ENCODE data around the gene ATP6V1F. TPM values are rescaled to one million over a fixed set of nuclear protein-coding genes. Genes with fewer than 3 reads are reported as not detected.

Gene ATP6V1F
- total RNA-seq, 1 donor from 2014 or later: 133 TPM

GRCh38 chr7:128859232-128860157, 3.2 kb upstream of the ATP6V1F start:
- Mint-ChIP-seq H3K9me3 (ENCODE audit: unreplicated experiment) (peaks cover 16% of the 10 kb centered on the region), H3K4me3 (ENCODE audit: unreplicated experiment) (no peak overlapping the region), H3K27ac (ENCODE audit: unreplicated experiment) (peak overlapping the region; percentile 59), H3K27me3 (ENCODE audit: unreplicated experiment) (peaks cover 14% of the 10 kb centered on the region), H3K4me1 (ENCODE audit: low read depth, unreplicated experiment) (peaks cover 16% of the 10 kb centered on the region), H3K36me3 (ENCODE audit: unreplicated experiment) (no peaks in the 10 kb centered on the region)
- TF ChIP-seq, protein P1, sequence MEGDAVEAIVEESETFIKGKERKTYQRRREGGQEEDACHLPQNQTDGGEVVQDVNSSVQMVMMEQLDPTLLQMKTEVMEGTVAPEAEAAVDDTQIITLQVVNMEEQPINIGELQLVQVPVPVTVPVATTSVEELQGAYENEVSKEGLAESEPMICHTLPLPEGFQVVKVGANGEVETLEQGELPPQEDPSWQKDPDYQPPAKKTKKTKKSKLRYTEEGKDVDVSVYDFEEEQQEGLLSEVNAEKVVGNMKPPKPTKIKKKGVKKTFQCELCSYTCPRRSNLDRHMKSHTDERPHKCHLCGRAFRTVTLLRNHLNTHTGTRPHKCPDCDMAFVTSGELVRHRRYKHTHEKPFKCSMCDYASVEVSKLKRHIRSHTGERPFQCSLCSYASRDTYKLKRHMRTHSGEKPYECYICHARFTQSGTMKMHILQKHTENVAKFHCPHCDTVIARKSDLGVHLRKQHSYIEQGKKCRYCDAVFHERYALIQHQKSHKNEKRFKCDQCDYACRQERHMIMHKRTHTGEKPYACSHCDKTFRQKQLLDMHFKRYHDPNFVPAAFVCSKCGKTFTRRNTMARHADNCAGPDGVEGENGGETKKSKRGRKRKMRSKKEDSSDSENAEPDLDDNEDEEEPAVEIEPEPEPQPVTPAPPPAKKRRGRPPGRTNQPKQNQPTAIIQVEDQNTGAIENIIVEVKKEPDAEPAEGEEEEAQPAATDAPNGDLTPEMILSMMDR (IDR thresholded peaks at IDR 0.05; ENCODE audit: partially characterized antibody, unreplicated experiment): no peak
- DNase-seq: no peak

GRCh38 chr7:128860158-128861073, 2.2 kb upstream of the ATP6V1F start:
- Mint-ChIP-seq H3K9me3 (ENCODE audit: unreplicated experiment) (peaks cover 16% of the 10 kb centered on the region), H3K4me1 (ENCODE audit: low read depth, unreplicated experiment) (peaks cover 16% of the 10 kb centered on the region), H3K36me3 (ENCODE audit: unreplicated experiment) (no peaks in the 10 kb centered on the region), H3K27ac (ENCODE audit: unreplicated experiment) (peak overlapping the region; percentile 59), H3K27me3 (ENCODE audit: unreplicated experiment) (peaks cover 14% of the 10 kb centered on the region), H3K4me3 (ENCODE audit: unreplicated experiment) (peak overlapping the region; percentile 23)
- TF ChIP-seq, protein P1 (IDR thresholded peaks at IDR 0.05; ENCODE audit: partially characterized antibody, unreplicated experiment): no peak
- no peak for DNase-seq

DNA sequence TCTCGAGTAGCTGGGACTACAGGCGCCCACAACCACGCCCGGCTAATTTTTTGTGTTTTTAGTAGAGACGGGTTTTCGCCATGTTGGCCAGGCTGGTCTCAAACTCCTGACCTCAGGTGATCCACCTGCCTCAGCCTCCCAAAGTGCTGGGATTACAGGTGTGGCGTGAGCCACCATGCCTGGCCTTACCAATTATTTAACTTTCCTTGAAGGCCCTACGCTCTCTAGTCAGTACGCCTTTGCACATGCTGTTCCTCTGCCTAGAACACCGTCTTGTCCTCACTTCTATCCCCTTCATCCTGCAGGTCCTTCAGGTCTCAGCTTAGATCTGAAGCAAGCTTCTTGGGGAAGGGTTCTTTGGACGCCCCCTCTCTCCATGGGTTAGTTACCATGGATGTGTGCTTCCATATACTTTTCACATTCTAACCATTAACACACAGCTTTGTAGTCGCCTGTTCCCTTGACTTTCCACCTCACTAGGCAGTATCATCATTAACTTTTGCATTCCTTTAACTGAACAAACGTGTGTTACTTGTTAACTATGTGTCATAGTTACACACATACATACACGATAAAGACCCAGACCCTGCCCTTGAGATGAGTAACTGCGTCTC, 592 bp upstream of the ATP6V1F start:
- H3K27me3 Mint-ChIP-seq (ENCODE audit: unreplicated experiment): peaks cover 14% of the 10 kb centered on the region
- peak overlapping the region; percentile 99 for H3K27ac Mint-ChIP-seq (ENCODE audit: unreplicated experiment)
- H3K4me3 Mint-ChIP-seq (ENCODE audit: unreplicated experiment): peak overlapping the region; percentile 100
- H3K9me3 Mint-ChIP-seq (ENCODE audit: unreplicated experiment): peaks cover 16% of the 10 kb centered on the region
- DNase-seq: no peak
- TF ChIP-seq, protein P1 (IDR thresholded peaks at IDR 0.05; ENCODE audit: partially characterized antibody, unreplicated experiment): no peak
- H3K36me3 Mint-ChIP-seq (ENCODE audit: unreplicated experiment): no peaks in the 10 kb centered on the region
- peaks cover 16% of the 10 kb centered on the region for H3K4me1 Mint-ChIP-seq (ENCODE audit: low read depth, unreplicated experiment)

DNA sequence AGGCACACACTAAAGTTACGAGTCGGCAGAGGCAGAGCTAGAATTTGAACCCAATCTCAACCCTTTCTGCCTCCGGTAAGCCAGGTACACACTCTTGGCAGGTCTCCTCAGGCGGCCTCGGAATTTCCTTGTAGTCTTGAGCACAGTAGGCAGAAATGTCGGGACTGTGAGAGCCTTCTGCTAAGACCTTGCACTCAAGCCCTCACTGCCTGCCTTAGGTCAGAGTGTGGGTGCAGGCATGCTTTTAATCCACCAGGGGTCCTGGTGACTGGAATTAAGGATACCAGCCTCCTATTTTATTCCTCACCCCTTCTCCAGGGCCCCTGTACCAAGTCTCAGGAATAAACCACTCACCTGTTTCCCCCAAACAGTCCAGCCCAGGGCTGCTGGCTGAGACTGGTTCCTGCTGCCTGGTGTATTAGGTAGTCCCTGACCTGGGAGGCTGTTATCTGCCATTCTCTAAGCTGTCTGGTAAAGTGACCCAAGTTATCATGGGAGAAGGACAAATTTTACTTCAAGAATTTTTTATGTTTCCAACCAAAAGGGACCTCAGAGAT, 855 bp downstream of the ATP6V1F start:
- Mint-ChIP-seq H3K4me3 (ENCODE audit: unreplicated experiment) (peak overlapping the region; percentile 100), H3K27ac (ENCODE audit: unreplicated experiment) (peak overlapping the region; percentile 28), H3K27me3 (ENCODE audit: unreplicated experiment) (peaks cover 19% of the 10 kb centered on the region), H3K9me3 (ENCODE audit: unreplicated experiment) (peaks cover 19% of the 10 kb centered on the region), H3K4me1 (ENCODE audit: low read depth, unreplicated experiment) (peaks cover 19% of the 10 kb centered on the region), H3K36me3 (ENCODE audit: unreplicated experiment) (no peaks in the 10 kb centered on the region)
- TF ChIP-seq, protein P1 (IDR thresholded peaks at IDR 0.05; ENCODE audit: partially characterized antibody, unreplicated experiment): peak; percentile 70
- DNase-seq: peak; percentile 65
